Stimulated activated naive CD8-positive, alpha-beta T cell treated with anti-CD3 and anti-CD28 coated beads, Interleukin-15, Interleukin-2, amounts not matched to agents 100 U/mL and 50 U/mL, for 24 hours (primary cell): ENCODE data around the gene PERP.
"Not testable (repeated sequence)": the region's sequence is repeated elsewhere in the genome, so short reads cannot be mapped to it uniquely, and the experiment has no call there.

ENCODE experiments used
- ATAC-seq: fragments of 150-1000 bp; cut with Tn5 transposase; one replicate; pipeline ENCODE4 v1.10.0; 2021
- DNase-seq: peaks from one replicate; pipeline ENCODE4 v3.0.0; 2021

The PERP gene

GRCh38 chr6:138105446-138105845, 1.8 kb downstream of the PERP start:
- no peak for ATAC-seq

GRCh38 chr6:138104618-138105213, 2.5 kb downstream of the PERP start:
- ATAC-seq (no peak), DNase-seq (no peak)

More at GRCh38 chr6:138105446-138105845, 1.8 kb downstream of the PERP start:
- DNase-seq, result no peak

- no peak for DNase-seq
- no peak for ATAC-seq
Measured at GRCh38 chr6:138103871-138104270, 3.3 kb downstream of the PERP start.

- DNase-seq (no peak), ATAC-seq (no peak)
Measured at GRCh38 chr6:138101946-138102731, 5.1 kb downstream of the PERP start.

GRCh38 chr6:138099832-138100231, 7.4 kb downstream of the PERP start:
- ATAC-seq, result no peak
- DNase-seq, result no peak

- DNase-seq (no peak), ATAC-seq (no peak)
Measured at GRCh38 chr6:138098306-138098705, 8.9 kb downstream of the PERP start.

- DNase-seq (no peak), ATAC-seq (no peak)
Measured at GRCh38 chr6:138094260-138094659, 13.0 kb downstream of the PERP start.

- DNase-seq (no peak), ATAC-seq (no peak)
Measured at GRCh38 chr6:138093632-138094031, 13.6 kb downstream of the PERP start.

GRCh38 chr6:138092686-138093085, 14.5 kb downstream of the PERP start:
- ATAC-seq (no peak), DNase-seq (no peak)

- no peak for DNase-seq
- no peak for ATAC-seq
Measured at GRCh38 chr6:138089325-138089724, 17.9 kb downstream of the PERP start.

GRCh38 chr6:138088326-138088762, 18.9 kb downstream of the PERP start:
- ATAC-seq (no peak), DNase-seq (no peak)

- ATAC-seq, result no peak
- no peak for DNase-seq
Measured at GRCh38 chr6:138087593-138088325, 19.5 kb downstream of the PERP start.

- no peak for DNase-seq
- ATAC-seq, result no peak
Measured at GRCh38 chr6:138086573-138087196, 20.5 kb downstream of the PERP start.

GRCh38 chr6:138085839-138086222, 21.4 kb downstream of the PERP start:
- DNase-seq, result no peak
- ATAC-seq, result no peak

GRCh38 chr6:138084904-138085838, 22.0 kb downstream of the PERP start:
- ATAC-seq, result no peak
- no peak for DNase-seq

GRCh38 chr6:138082232-138082631, 25.0 kb downstream of the PERP start:
- ATAC-seq (no peak), DNase-seq (no peak)

- ATAC-seq, DNase-seq: not testable (repeated sequence)
Measured at GRCh38 chr6:138079556-138079955, 27.7 kb downstream of the PERP start.

GRCh38 chr6:138078491-138078890, 28.7 kb downstream of the PERP start:
- ATAC-seq, result no peak
- no peak for DNase-seq

- DNase-seq (no peak), ATAC-seq (no peak)
Measured at GRCh38 chr6:138073264-138073663, 34.0 kb downstream of the PERP start.

GRCh38 chr6:138063726-138064125, 43.5 kb downstream of the PERP start:
- ATAC-seq, result no peak
- no peak for DNase-seq

- no peak for ATAC-seq
- DNase-seq, result no peak
Measured at GRCh38 chr6:138054982-138055381, 52.2 kb downstream of the PERP start.

GRCh38 chr6:138052783-138053182, 54.4 kb downstream of the PERP start:
- no peak for ATAC-seq

More at GRCh38 chr6:138052783-138053182, 54.4 kb downstream of the PERP start:
- no peak for DNase-seq
